UCSD-AML1 (cell line): ENCODE data around the gene SYNE4.
"Not testable (repeated sequence)": the region's sequence is repeated elsewhere in the genome, so short reads cannot be mapped to it uniquely, and the experiment has no call there.

ENCODE experiments used
- DNase-seq: peaks from one replicate; lab custom pipeline; 2025; ENCODE audit not compliant: unreplicated experiment; lab: John Stamatoyannopoulos, UW

SYNE4 gene

DNA sequence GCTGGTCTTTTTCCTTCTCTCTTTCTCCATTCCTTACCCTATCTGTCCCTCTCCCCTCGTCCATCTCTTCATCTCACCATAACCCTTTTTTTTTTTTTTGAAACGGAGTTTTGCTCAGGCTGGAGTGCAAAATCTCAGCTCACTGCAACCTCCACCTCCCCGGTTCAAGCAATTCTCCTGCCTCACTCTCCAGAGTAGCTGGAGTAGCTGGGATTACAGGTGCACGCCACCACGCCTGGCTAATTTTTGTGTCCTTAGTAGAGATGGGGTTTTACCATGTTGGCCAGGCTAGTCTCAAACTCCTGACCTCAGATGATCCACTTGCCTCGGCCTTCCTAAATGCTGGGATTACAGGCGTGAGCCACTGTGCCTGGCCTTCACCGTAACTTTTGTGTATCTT, 51.2 kb downstream of the SYNE4 start:
- DNase-seq, result not testable (repeated sequence)

DNA sequence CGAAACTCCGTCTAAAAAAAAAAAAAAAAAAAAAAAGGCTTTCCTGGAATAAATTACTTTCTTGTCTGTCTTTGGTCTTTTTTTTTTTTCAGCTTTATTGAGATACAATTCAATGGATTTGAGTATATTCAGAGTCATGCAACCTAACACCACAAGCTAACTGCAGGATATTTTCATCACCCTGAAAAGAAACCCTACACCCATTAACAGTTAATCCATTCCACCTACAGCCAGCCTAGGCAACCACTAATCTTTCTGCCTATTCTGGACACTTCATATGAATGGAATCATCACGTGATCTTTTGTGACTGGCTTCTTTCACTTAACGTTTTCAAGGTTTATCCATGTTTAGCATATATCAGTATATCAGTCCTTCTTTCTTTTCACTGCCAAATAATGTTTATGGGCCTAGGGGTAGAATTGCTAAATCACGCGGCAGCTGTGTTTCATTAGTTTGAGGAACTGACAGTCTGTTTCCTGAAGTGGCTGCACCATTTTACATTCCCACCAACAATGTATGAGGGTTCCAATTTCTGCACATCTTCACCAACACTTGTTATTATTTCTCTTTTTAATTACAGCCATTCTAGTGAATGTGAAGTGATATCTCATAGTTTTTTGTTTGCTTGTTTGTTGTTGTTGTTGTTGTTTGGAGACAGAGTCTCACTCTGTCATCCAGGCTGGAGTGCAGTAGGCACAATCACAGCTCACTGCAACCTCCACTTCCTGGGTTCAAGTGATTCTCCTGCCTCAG, 52.6 kb downstream of the SYNE4 start:
- DNase-seq, result no peak
